Left renal cortex interstitium (tissue), 4 donors: ENCODE results near the gene BCDIN3D. TPM values are rescaled to one million over a fixed set of nuclear protein-coding genes. Genes with fewer than 3 reads are reported as not detected.

Experiments
- DNase-seq, 4 donors: peaks; one replicate each; pipeline ENCODE4 v3.0.0-alpha.2; 2013; ENCODE audit warnings: low read depth in 4 of 4, low spot score in 2 of 4, missing footprints in 1 of 4
- polyA plus RNA-seq, 4 donors: library from polyadenylated mRNA; unstranded; fragments of 120-200 nt; gene quantifications; one replicate each; pipeline ENCODE4 v1.2.1, GENCODE V29; 2013; ENCODE audit not compliant: insufficient read length in 4 of 4

BCDIN3D gene
- polyA plus RNA-seq, 4 donors: 6.9 to 8.8 (median 8.1) TPM

GRCh38 chr12:49800421-49801140 is 42.3 kb downstream of the BCDIN3D start:
- DNase-seq: no peak

- DNase-seq: no peak
Measured at GRCh38 chr12:49798934-49799333, 44.0 kb downstream of the BCDIN3D start.

GRCh38 chr12:49798248-49798647 is 44.7 kb downstream of the BCDIN3D start:
- no peak for DNase-seq

- DNase-seq: no peak
Measured at GRCh38 chr12:49797449-49797776, 45.5 kb downstream of the BCDIN3D start.

- DNase-seq: no peak
Measured at GRCh38 chr12:49796606-49797448, 46.1 kb downstream of the BCDIN3D start.

GRCh38 chr12:49796155-49796554 is 46.8 kb downstream of the BCDIN3D start:
- DNase-seq: no peak

GRCh38 chr12:49795654-49796105 is 47.2 kb downstream of the BCDIN3D start:
- no peak for DNase-seq

- DNase-seq: no peak
Measured at GRCh38 chr12:49794811-49795653, 47.9 kb downstream of the BCDIN3D start.

GRCh38 chr12:49794021-49794420 is 48.9 kb downstream of the BCDIN3D start:
- no peak for DNase-seq

GRCh38 chr12:49793620-49794019 is 49.3 kb downstream of the BCDIN3D start:
- no peak for DNase-seq

GRCh38 chr12:49792976-49793580 is 49.8 kb downstream of the BCDIN3D start:
- DNase-seq: no peak

GRCh38 chr12:49792181-49792970 is 50.5 kb downstream of the BCDIN3D start:
- DNase-seq: no peak

GRCh38 chr12:49791700-49792099 is 51.2 kb downstream of the BCDIN3D start:
- DNase-seq: no peak

GRCh38 chr12:49790741-49791555 is 52.0 kb downstream of the BCDIN3D start:
- no peak for DNase-seq

GRCh38 chr12:49789992-49790391 is 52.9 kb downstream of the BCDIN3D start:
- peak in 1 of 4 donors; percentile 28 for DNase-seq

- no peak for DNase-seq
Measured at GRCh38 chr12:49787672-49788071, 55.2 kb downstream of the BCDIN3D start.
